Activated B cell treated with CpG ODN at 0.5 μM for 24 hours (primary cell): Measurements from ENCODE around the gene ADO. TPM values are rescaled to one million over a fixed set of nuclear protein-coding genes. Genes with fewer than 3 reads are reported as not detected.

Experiments used
- ATAC-seq: fragments of 200-7000 bp; cut with Tn5 transposase; one replicate; pipeline ENCODE4 v1.10.0; 2021; ENCODE audit warnings: low read depth, mild to moderate bottlenecking, moderate library complexity
- CTCF ChIA-PET: fragments of 350-600 bp; sonication (Branson Sonifier 250); formaldehyde crosslinking; loops from one replicate; lab custom pipeline; 2021; ENCODE audit warnings: antibody characterized with exemption; lab: Charles Lee
- POLR2A ChIA-PET: fragments of 350-600 bp; sonication (Branson Sonifier 250); formaldehyde crosslinking; loops from one replicate; lab custom pipeline; 2021; ENCODE audit warnings: antibody characterized with exemption; lab: Charles Lee
- DNase-seq: peaks from one replicate; pipeline ENCODE4 v3.0.0; 2022
- H3K27ac Mint-ChIP-seq: one replicate; pipeline ENCODE4 v1.8.0; 2020; ENCODE audit warnings: mixed read lengths
- H3K27me3 Mint-ChIP-seq: one replicate; pipeline ENCODE4 v1.8.0; 2021; ENCODE audit warnings: mixed read lengths
- H3K36me3 Mint-ChIP-seq: one replicate; pipeline ENCODE4 v1.8.0; 2021; ENCODE audit warnings: low read depth, mixed read lengths
- H3K4me1 Mint-ChIP-seq: one replicate; pipeline ENCODE4 v1.8.0; 2021; ENCODE audit warnings: mixed read lengths
- H3K4me3 Mint-ChIP-seq: one replicate; pipeline ENCODE4 v1.8.0; 2020; ENCODE audit warnings: mild to moderate bottlenecking, mixed read lengths
- H3K9me3 Mint-ChIP-seq: one replicate; pipeline ENCODE4 v1.8.0; 2020; ENCODE audit warnings: mixed read lengths
- CTCF ChIP-seq: fragments of 200-600 bp; IDR thresholded peaks from one replicate; pipeline ENCODE4 v1.8.0; 2022; ENCODE audit warnings: antibody characterized with exemption, mild to moderate bottlenecking
- intact Hi-C: fragments of 100-400 bp; cut with micrococcal nuclease; formaldehyde crosslinking; loops from one replicate; pipeline ENCODE4 v1.15.1; 2024
- total RNA-seq: library from RNA; stranded (reverse); gene quantifications from 2 replicates; pipeline ENCODE4 v1.2.3, GENCODE V29; 2022

ADO gene
- total RNA-seq, 1 donor from 2014 or later = 21.7 TPM

GRCh38 chr10:62766386-62766785 lies 38.1 kb upstream of the ADO start:
- POLR2A ChIA-PET = no interaction called here
- no peak for TF ChIP-seq CTCF
- Mint-ChIP-seq H3K4me1 (peaks cover 3% of the 10 kb centered on the region), H3K36me3 (no peaks in the 10 kb centered on the region), H3K9me3 (no peaks in the 10 kb centered on the region), H3K27ac (no peak overlapping the region), H3K4me3 (no peak overlapping the region), H3K27me3 (no peaks in the 10 kb centered on the region)
- DNase-seq (no peak), ATAC-seq (no peak)
- CTCF ChIA-PET = no interaction called here
- intact Hi-C loops = no loop called here

- Mint-ChIP-seq H3K27me3 (no peaks in the 10 kb centered on the region), H3K27ac (no peak overlapping the region), H3K4me3 (no peak overlapping the region), H3K36me3 (no peaks in the 10 kb centered on the region), H3K9me3 (no peaks in the 10 kb centered on the region), H3K4me1 (peaks cover 7% of the 10 kb centered on the region)
- intact Hi-C loops = no loop called here
- ATAC-seq (no peak), DNase-seq (no peak)
- ChIA-PET CTCF (no interaction called here), POLR2A (interaction anchor here (0.7 kb wide), 1 partner anchor 84 kb away, joined by 3 read pairs; no protein-coding TSS in a partner anchor)
- no peak for TF ChIP-seq CTCF
Observed at GRCh38 chr10:62769574-62770242, 34.8 kb upstream of the ADO start.

GRCh38 chr10:62772186-62772974 lies 32.1 kb upstream of the ADO start:
- Mint-ChIP-seq H3K9me3 (no peaks in the 10 kb centered on the region), H3K27me3 (no peaks in the 10 kb centered on the region), H3K27ac (no peak overlapping the region), H3K4me3 (no peak overlapping the region), H3K36me3 (no peaks in the 10 kb centered on the region), H3K4me1 (peaks cover 14% of the 10 kb centered on the region)
- TF ChIP-seq CTCF = no peak
- ATAC-seq (no peak), DNase-seq (no peak)
- ChIA-PET POLR2A (interaction anchor here (1.2 kb wide), 1 partner anchor 37 kb away, joined by 3 read pairs; no protein-coding TSS in a partner anchor), CTCF (no interaction called here)
- intact Hi-C loops = no loop called here

GRCh38 chr10:62778125-62778524 lies 26.4 kb upstream of the ADO start:
- POLR2A ChIA-PET = no interaction called here
- Mint-ChIP-seq H3K36me3 (no peaks in the 10 kb centered on the region), H3K27me3 (no peaks in the 10 kb centered on the region), H3K27ac (no peak overlapping the region), H3K9me3 (no peaks in the 10 kb centered on the region), H3K4me1 (peaks cover 33% of the 10 kb centered on the region), H3K4me3 (no peak overlapping the region)
- DNase-seq (no peak), ATAC-seq (no peak)
- intact Hi-C loops = loop anchor here (2.0 kb wide), 4 partner anchors 17 to 97 kb away; no protein-coding TSS in a partner anchor
- CTCF ChIA-PET = no interaction called here
- TF ChIP-seq CTCF = no peak
